Smooth muscle cell (in vitro differentiated cells): ENCODE data around the gene FARSA. TPM values are rescaled to one million over a fixed set of nuclear protein-coding genes. Genes with fewer than 3 reads are reported as not detected.

ENCODE experiments used
- DNase-seq: peaks from one replicate; lab custom pipeline; 2025; ENCODE audit not compliant: unreplicated experiment; lab: John Stamatoyannopoulos, UW
- H2AFZ ChIP-seq: fragments of 200-600 bp; sonication (generic); 2 replicates; pipeline ENCODE4 v1.6.0; 2016; ENCODE audit warnings: antibody characterized with exemption, low read depth, mild to moderate bottlenecking
- H3F3A ChIP-seq: fragments of 200-600 bp; sonication (generic); 2 replicates; pipeline ENCODE4 v1.6.0; 2017; ENCODE audit warnings: antibody characterized with exemption, low read depth
- H3K27ac ChIP-seq: fragments of 200-600 bp; sonication (generic); 2 replicates; pipeline ENCODE4 v1.5.1; 2016; ENCODE audit warnings: low read depth, mild to moderate bottlenecking
- H3K27me3 ChIP-seq: fragments of 200-600 bp; sonication (generic); 2 replicates; pipeline ENCODE4 v1.6.1; 2016; ENCODE audit warnings: low read depth, mild to moderate bottlenecking
- H3K36me3 ChIP-seq: fragments of 200-600 bp; sonication (generic); 2 replicates; pipeline ENCODE4 v1.5.1; 2016; ENCODE audit warnings: low read depth
- H3K4me1 ChIP-seq: fragments of 200-600 bp; sonication (generic); 2 replicates; pipeline ENCODE4 v1.5.1; 2016; ENCODE audit warnings: low read depth
- H3K4me2 ChIP-seq: fragments of 200-600 bp; sonication (generic); 2 replicates; pipeline ENCODE4 v1.6.0; 2016; ENCODE audit warnings: mild to moderate bottlenecking
- H3K4me3 ChIP-seq: fragments of 200-600 bp; sonication (generic); 2 replicates; pipeline ENCODE4 v1.5.1; 2016; ENCODE audit warnings: mild to moderate bottlenecking
- H3K79me2 ChIP-seq: fragments of 200-600 bp; sonication (generic); 2 replicates; pipeline ENCODE4 v1.6.0; 2016; ENCODE audit warnings: low read depth, mild to moderate bottlenecking
- H3K9ac ChIP-seq: fragments of 200-600 bp; sonication (generic); 2 replicates; pipeline ENCODE4 v1.6.0; 2016; ENCODE audit warnings: low read depth
- H3K9me3 ChIP-seq: fragments of 200-600 bp; sonication (generic); replicated peaks from 2 replicates; pipeline ENCODE4 v1.5.1; 2016; ENCODE audit warnings: low read depth
- H4K20me1 ChIP-seq: fragments of 200-600 bp; sonication (generic); 2 replicates; pipeline ENCODE4 v1.6.0; 2016; ENCODE audit warnings: low read depth
- CTCF ChIP-seq: fragments of 200-600 bp; sonication (generic); IDR thresholded peaks from 2 replicates; pipeline ENCODE4 v1.5.1; 2017; ENCODE audit warnings: borderline replicate concordance, mild to moderate bottlenecking, antibody characterized with exemption; ENCODE audit not compliant: insufficient read depth, poor library complexity, severe bottlenecking
- WGBS: methylation state at CpG from one replicate; pipeline ENCODE4 v1.1.7; 2016; ENCODE audit warnings: low lambda C conversion rate; 5-methylcytosine and 5-hydroxymethylcytosine counted together
- polyA plus RNA-seq: library from polyadenylated mRNA; unstranded; fragments of >200 nt; fragmentation: Nextera tagmentation; extraction: Ambion mirVana; gene quantifications from 2 replicates; pipeline ENCODE4 v1.2.1, GENCODE V29; 2016
- total RNA-seq: library from RNA; depleted of rRNA; stranded (reverse); fragments of >200 nt; gene quantifications from 2 replicates; pipeline ENCODE4 v1.2.3, GENCODE V29; 2014

The FARSA gene
- total and polyA plus RNA-seq, 2 experiments from 2014 or later: 46.1 to 86.9 TPM

GRCh38 chr19:12946731-12947496 is 13.4 kb upstream of the FARSA start:
- Histone ChIP-seq H3K27ac (peak overlapping the region; percentile 97), H2AFZ (no peak overlapping the region), H3K36me3 (no peaks in the 10 kb centered on the region), H3F3A (peaks cover 26% of the 10 kb centered on the region), H3K4me3 (peak overlapping the region; percentile 85), H3K9me3 (no peaks in the 10 kb centered on the region), H3K27me3 (no peaks in the 10 kb centered on the region), H3K79me2 (peaks cover 30% of the 10 kb centered on the region), H3K9ac (peak overlapping the region; percentile 97), H3K4me2 (peak overlapping the region; percentile 96), H3K4me1 (peaks cover 13% of the 10 kb centered on the region), H4K20me1 (peaks cover 50% of the 10 kb centered on the region)
- DNase-seq: no peak
- TF ChIP-seq CTCF: no peak
- 51% methylated on average over 14 of the region's 14 CpGs for WGBS

GRCh38 chr19:12946092-12946721 is 12.7 kb upstream of the FARSA start:
- Histone ChIP-seq H3K79me2 (peaks cover 37% of the 10 kb centered on the region), H3K27me3 (no peaks in the 10 kb centered on the region), H3K4me3 (peak overlapping the region; percentile 85), H3K4me2 (peak overlapping the region; percentile 96), H3K9me3 (no peaks in the 10 kb centered on the region), H2AFZ (no peak overlapping the region), H3K4me1 (peaks cover 13% of the 10 kb centered on the region), H4K20me1 (peaks cover 57% of the 10 kb centered on the region), H3K36me3 (no peaks in the 10 kb centered on the region), H3F3A (peaks cover 31% of the 10 kb centered on the region), H3K9ac (peak overlapping the region; percentile 97), H3K27ac (peak overlapping the region; percentile 97)
- under 1% methylated on average over 30 of the region's 40 CpGs for WGBS
- no peak for TF ChIP-seq CTCF
- DNase-seq: peak; percentile 73

- Histone ChIP-seq H3K4me1 (peaks cover 19% of the 10 kb centered on the region), H3K9ac (peak within 1 kb of the TSS; percentile 97), H3K9me3 (no peaks in the 10 kb centered on the region), H3K27ac (peak within 1 kb of the TSS; percentile 97), H3K4me3 (peak within 1 kb of the TSS; percentile 85), H3K4me2 (peak within 1 kb of the TSS; percentile 96), H3F3A (peaks cover 31% of the 10 kb centered on the region), H3K79me2 (peaks cover 43% of the 10 kb centered on the region), H3K36me3 (no peaks in the 10 kb centered on the region), H2AFZ (no peak within 1 kb of the TSS), H4K20me1 (peaks cover 63% of the 10 kb centered on the region), H3K27me3 (no peaks in the 10 kb centered on the region)
- peak; percentile 95 for DNase-seq
- WGBS: 1% methylated on average over 55 of the region's 62 CpGs
- no peak for TF ChIP-seq CTCF
Measured at GRCh38 chr19:12945479-12946091, 12.1 kb upstream of the FARSA start, which contains the start of gene RAD23A. RAD23A (plus strand) TSS chr19:12945862; CDS start chr19:12945949, 87 bp downstream.
